Endometrium (tissue), 2 donors: Measurements from ENCODE around the gene SIRPA.

Source experiments
- FAIRE-seq: peaks from 2 replicates; lab custom pipeline; 2012; peaks lifted over from hg19 to GRCh38; lab: Jason Lieb, UNC
- donor health status: control.
- donor health status: control.

SIRPA gene

DNA sequence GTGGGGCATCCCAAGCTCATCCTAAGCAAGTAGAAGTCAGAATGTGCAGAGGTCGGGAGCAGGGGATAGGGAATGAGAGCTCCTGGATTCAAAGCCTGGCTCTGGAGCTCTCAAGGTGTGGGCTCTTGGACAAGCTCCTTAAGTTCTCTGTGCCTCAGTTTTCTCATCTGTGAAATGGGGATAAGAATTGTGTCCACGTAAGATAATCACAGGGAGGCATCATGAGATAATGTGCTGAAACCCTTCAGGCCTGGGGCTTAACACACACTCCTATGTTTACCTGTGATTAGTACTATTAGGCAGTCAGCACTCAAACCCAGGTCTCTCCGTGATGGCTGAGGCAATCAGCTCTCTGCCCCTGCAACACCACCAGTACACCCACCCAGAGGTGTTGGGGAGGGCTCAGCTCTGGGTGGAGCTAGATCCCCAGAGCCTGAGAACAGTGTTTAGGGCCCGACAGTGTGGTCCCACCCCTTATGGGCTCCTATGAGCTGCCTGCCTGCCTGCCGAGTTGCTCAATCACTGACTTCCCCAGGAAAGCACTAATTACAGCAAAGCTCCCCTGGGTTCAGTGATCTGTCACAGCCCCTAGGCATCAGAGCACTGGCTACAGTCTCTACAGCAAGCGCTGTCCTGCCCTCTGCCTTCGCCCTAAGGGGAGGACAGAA is 6.3 kb upstream of the SIRPA start:
- no peak for FAIRE-seq

DNA sequence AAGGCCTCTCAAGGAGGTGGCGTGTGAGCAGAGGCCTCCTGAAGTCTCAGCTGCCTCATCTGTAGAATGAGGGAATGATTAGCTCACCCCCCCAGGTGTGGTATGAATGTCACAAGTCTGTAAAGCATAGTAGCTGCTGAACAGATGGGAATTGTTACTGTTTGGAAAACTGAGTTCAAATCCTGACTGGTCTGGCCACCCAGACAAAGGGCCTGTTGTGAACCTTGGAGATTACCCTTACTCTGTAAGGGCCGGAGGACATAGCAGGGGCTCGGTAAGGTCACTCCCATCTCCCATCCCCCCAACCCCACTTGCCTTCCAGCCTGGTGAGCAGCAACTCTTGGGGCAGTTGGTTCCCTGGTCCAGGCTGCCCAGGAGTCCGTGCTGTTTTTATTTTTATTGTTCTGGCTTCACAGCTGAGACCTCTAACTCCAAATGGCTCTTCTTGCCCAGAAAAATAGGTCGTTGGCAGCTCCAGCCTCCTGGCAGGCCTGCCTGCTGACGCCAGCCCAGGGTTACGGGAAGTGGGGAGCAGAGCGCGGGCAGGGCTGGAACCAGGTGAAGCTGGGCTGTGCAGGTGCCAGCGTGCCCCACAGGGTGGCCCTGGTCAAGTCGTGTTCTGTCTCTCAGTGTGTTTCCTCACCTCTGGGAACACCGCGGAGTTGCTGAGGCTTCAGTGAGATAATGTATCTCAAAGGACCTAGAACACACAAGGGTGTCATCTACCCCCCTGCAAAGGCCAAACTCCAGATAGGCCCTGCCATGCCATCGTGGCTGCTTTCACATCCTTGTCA is 4.5 kb upstream of the SIRPA start:
- FAIRE-seq: no peak

DNA sequence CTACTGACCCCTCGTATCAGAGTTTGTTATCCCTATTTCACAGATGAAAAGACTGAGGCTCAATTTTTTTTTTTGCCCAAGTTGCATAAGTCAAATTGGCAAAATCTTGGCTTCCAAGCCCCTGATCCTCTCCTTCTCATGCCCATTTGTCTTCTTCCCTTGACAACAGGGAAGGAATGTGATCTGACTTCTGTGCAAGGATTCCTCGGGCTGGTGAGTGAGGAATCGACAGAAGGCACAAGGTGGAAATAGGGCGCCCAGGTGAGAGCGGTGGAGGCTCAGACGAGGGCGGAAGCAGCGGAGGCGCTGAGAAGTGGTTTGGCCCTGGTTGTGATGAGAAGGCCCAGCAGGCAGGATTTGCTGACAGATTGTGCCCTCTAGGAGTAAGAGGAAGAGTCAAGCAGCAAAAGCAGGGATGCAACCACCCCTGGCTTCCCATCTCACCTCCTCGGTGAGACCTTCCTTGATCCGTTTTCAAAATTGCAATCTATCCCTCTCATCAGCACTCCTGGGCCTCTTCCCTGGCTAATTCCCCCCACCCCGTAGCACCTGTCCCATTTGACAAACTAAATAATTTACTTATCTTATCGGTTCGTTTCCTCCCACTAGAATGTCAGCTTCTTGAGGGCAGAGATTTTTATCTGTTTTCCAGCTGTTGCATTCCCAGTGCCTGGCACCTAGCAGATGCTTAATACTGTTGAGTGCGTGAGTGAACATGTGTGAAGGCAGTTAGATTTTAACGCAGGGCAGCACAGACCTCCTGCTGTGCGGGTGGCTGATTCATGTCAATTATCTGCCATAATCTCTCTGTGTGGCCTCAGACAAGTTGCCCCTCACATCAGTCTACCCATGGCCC is 3.7 kb upstream of the SIRPA start:
- FAIRE-seq: no peak

DNA sequence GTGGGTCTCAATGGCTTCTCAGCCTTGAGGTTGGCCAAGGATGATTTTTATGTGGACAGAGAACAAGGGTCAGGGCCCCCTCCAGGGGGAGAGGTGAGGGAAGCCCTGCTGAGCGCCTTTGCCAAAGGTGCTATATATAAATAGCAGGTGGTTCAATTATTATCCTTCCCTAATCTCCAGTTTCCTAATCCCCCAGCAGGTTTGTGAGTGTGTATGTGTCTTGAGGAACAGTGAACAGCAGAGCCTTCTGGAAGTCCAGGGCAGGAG is 3.2 kb upstream of the SIRPA start:
- FAIRE-seq: no peak

DNA sequence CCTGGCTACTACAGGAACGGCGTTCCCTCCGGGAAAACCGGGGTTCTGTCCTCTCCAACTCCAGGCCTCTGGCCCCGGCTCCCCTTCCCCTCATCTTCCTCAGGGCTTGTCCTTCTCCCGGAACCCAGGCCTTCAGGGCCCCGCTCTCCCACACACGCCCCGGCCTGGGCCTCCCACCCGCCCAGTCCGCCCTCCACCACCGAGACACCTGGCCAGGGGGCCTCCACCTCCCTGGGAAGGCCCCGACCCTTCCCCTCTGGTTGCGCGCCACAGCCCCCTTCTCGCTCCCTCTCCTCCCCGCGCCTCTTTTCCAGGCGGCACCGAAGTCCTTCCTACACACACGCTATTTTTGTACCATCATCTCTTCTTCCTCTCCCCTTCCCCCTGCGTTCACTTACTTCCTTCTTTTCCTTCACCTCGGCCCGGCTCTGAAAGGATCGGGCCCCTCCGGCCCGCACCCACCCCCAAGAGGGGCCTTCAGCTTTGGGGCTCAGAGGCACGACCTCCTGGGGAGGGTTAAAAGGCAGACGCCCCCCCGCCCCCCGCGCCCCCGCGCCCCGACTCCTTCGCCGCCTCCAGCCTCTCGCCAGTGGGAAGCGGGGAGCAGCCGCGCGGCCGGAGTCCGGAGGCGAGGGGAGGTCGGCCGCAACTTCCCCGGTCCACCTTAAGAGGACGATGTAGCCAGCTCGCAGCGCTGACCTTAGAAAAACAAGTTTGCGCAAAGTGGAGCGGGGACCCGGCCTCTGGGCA is 1.3 kb upstream of the SIRPA start:
- no peak for FAIRE-seq

DNA sequence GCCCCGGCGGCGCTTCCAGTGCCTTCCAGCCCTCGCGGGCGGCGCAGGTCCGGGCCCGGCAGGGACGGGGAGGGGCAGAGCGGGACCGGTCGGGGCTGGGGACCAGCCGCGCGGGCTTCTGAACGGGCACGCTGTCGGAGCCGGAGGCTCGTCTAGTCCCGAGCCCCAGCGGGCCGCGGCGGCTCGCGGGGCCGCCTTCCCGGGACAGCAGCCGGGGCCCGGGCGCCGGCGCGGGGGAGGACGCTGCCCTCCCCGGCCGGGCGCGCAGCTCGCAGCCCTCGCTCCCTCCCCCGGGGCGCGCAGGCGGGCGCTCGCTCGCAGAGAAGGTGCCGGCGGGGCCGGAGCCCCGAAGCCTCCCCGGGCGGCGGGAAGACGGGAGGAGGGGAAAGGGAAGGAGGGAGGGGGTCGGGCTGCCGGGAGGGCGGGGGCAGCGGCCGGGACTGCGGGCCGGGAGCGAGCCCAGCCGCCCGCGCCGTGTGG is 696 bp upstream of the SIRPA start:
- FAIRE-seq: no peak

DNA sequence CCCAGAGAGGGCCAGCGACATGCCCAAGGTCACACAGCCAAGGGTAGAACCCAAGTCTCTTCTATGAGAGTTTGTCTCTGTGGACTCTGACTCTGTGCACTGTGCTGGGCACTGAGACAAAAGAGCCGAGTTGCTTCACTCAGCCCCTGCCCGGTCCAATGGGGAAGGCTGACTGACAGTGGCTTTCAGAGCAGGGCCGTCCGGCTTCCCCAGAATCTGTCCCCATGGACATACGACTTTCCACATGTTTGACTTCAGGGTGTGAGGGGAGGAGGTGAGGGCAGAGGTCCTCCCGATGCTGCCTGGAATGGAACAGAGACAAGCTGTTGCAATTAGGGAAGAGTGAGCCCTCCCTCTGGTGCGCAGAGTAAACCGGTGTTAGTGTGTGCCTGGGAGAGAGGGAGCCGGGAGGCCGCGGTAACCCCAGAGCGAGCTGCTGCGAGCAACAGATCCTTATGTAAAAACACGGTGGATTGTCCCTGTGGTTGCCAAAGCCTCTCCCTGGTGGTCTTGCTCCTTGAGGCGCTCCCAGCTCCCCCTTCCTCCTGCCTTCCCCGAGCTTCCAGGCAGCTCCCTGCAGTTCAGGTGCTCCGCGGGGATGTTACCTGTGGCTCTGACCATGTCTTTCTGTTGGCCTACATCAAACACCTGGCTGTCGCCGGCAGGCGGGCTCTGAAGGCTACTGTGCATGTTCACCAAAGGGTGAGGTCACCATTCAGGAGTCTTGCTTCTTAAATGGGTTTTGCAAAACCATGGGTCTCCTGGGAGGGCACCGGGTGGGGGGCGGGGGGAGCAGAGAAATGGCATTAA is 672 bp downstream of the SIRPA start:
- no peak for FAIRE-seq

DNA sequence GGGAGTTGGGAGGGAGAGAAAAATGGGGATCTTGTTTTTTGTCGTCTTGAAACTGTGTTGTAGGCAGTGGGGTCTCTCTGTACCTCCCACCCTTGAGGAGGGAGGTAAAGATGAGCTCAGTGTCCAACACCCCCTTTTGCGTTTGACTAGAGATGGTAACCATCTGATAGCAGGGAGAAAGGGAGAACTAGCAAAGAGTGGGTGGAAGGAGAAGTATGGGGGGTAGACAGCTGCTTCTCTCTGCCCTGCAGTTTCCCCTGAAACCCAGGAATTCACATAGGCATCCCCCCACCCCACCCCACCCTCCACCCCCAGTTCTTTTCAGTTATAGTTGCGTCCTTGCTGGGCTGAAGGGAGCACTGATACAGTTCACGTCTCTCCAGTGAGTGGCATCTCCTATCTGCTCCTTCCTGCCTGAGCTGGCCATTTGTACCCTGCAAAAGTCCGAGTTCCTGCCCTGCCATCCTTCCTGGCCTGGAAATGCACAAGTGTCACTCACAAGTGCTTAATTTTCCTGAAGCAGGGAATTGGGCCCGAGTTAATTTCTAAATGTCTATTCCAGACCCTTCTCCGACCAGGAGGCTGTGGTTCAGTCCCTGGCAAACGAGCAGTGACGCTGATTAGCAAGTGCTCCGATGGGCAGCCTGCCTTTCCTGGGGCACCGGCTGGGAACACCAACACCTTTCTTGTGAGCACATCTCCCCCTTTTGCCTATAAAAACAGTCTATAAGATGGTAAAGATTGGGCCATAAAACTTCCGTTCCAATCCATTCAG is 1.5 kb downstream of the SIRPA start:
- FAIRE-seq: no peak

DNA sequence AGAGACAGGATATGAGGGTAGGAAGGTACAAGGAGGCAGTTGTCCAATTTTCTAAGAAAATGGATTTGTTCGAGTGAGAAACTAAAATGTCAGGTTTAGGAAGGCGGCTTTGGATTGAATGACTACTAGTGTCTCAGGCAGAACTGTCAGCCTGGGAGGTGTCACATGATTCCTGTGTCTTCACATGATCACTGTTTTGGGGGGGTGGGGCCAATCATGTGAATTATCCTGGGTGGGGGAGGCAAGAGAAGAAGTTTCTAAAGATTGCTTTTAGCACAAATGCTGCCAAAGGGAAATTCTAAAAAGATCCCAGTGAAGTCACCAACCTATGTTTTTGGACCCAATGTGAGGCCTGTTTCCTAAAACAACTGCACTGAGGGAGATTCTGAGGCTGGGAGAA is 2.3 kb downstream of the SIRPA start:
- no peak for FAIRE-seq

DNA sequence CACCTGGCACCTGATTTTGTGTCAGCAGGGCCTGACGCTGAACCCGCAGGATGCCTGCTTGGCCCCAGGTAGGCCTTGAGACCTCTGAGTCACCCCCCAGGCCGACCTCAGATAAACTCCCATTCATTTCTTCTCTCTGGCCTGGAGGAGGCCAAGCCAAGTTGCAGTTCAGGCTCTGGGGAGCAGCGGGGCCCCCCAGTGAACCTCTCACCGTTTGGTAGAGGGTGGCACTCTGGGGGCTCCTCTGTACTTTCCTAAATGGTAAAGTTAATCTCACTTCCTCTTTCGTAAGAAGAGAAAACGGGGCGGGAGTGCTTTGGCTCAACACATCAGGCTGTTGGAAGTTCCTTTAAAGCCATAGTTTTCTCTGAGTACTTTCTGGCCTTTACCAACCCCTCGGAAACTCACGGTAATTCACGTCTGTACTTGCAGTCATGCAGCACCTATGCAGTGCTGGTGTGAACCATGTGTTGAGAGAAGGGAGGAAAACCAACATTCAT is 2.8 kb downstream of the SIRPA start:
- no peak for FAIRE-seq

DNA sequence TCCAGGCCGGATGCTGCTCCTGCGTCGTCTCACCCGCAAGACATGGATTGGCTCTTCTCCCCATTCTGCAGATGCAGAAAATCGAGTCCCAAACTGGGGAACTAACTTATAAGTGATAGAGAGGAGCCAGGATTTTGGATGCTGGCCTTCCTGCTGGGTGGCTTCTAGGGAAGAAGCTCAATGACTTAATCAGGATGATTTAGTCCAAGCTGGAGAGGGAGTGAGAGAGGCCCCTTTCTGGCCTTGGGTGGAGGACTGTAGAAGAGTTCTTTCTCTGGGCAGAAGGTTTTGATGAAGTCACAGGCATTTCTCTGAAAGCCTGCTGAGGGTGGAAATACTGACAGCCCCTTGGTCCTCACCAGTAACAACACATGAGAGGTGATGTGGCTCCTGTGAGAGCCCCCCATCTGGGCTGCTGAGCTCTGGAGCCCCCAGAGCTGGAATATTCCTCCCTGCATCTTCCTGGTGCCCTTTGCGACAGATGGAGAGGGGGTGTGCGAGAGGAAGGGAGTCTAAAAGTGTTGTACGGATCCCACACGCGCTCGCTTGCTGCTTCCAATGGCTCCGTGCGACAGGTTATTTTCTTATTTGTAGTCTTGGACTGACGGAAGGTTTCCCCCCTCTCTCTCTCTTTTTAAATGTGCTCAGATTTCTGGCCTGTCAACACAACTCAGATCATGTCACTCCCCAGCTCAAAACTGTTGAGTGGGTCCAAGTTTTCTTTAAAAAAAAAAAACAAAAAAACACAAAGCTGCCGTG is 3.5 kb downstream of the SIRPA start:
- no peak for FAIRE-seq

DNA sequence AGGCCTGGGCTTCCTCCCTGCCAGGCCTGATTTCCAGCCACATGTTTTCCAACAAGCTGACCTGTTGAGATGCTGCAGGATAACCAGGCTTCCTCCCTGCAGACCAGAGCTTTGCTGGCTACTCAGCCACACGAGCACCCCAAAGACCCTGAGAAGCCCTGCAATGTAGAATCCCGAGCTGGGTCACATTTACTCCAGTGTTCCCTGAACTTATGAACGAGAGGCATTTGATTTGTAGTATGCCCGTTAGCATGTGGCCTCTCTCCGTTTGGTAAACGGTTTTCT is 4.0 kb downstream of the SIRPA start:
- FAIRE-seq: no peak

DNA sequence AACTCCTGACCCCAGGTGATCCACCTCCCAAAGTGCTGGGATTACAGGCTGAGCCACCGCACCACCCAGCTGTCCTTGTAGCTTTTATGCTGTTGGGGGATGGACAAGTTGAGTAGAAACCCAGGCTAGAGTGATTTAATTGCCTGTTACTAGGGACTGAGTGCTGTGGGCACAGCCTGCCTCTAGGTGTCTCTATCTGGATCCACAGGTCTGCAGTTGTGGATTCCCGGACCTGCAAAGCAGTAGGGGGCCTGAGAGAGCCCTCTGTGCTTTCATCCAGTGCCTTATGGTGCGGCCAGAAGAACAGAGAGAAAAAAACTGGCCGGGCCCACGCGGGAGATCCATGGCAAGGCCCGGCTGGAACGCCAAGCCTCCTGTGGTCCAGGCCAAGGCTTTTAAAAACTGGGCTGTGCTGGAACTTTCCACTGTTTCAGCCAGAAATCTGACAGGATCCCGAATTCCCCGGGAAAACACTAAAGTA is 5.2 kb downstream of the SIRPA start:
- FAIRE-seq: peak; percentile 39

DNA sequence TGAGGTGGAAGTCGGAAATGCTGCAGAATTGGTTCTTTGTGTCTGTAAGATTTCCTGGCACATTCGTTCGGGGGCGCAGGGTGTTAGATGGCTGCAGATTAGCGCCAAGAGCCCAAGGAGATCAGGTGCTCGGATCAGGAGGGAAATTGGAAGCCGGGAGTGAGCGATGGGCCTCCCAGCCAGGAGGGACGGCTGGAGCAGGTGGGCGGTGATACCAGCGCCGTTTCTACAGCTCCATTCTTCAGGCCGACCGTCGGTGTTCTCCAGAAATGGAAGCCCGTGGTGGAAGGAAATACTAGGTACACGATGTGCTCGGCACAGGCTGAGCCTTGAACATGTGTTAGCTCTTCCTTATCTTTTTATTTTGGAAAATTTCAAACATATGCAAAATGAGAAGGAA is 6.5 kb downstream of the SIRPA start:
- no peak for FAIRE-seq

DNA sequence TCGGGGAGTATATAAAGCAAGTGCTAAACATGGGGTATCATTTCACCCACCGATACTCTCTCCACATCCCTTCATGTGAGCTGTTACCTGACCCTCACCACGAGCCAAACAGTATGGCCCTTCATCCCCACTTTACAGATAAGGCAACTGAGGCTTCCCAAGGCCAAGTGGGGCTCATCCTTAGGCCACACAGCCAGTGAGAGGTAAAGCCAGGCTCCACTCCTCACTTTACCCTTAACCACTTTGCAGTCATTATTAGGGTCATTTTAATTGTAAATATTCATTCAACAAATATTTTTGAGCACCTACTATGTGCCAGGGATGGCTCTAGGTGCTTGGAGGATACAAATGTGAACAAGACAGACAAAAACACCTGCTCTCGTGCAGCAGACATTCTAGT is 7.0 kb downstream of the SIRPA start:
- no peak for FAIRE-seq

DNA sequence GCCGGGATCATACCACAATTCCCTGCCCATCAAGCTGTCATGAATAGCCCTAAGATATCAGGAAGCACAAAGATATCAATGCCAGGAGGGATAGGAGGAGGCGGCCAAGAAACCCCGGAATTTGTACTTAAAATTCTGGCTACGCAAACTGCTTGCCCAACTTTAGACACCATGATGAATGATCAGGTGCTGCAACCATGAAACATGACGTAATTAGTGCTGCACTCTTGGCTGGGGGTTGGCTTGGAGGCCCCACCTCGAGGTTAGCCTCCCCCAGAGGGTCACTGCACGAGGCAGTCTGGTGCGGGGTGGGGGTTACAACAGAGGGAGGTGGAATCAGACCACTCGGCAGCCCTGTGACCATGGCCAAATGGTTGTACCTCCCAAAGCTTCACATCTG is 8.9 kb downstream of the SIRPA start:
- FAIRE-seq: no peak

DNA sequence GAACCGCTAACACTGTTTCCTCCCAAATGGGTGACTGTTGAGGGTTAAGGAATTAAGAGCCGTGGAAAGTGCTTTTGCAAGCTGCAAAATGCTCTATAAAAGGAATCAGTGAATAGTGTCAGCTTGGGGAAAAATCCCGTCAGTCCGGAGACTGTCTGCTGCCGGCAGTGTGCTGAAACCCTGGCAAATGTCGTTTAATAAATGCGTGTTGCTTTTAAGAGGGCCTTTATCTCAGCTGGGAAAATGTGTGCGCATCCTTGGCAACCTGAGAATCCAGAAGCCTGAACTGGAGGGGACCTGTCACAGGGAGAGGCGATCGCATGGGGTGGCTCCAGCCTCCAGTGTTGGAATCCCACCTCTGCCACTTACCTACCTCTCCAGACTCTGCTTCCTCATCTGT is 9.8 kb downstream of the SIRPA start:
- FAIRE-seq: no peak

DNA sequence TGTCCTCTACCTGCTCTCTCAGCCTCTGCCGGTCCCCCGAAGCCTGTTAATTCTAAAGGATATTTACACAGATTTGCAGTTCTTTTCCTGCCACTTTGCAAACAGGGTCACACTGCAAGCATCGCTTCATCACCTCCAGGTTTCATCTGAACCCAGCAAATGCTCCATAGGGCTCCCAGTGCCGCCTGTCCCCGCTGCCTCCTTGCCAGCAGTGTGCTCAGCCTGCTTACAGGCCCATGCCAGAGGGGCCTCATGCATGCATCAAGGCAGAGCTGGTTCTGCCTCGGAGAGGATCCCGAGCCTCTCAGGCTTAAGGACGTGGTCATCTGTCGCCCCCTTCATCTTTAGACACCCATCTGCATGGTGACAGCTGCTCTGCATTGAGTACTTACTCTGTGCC is 10.5 kb downstream of the SIRPA start:
- no peak for FAIRE-seq

DNA sequence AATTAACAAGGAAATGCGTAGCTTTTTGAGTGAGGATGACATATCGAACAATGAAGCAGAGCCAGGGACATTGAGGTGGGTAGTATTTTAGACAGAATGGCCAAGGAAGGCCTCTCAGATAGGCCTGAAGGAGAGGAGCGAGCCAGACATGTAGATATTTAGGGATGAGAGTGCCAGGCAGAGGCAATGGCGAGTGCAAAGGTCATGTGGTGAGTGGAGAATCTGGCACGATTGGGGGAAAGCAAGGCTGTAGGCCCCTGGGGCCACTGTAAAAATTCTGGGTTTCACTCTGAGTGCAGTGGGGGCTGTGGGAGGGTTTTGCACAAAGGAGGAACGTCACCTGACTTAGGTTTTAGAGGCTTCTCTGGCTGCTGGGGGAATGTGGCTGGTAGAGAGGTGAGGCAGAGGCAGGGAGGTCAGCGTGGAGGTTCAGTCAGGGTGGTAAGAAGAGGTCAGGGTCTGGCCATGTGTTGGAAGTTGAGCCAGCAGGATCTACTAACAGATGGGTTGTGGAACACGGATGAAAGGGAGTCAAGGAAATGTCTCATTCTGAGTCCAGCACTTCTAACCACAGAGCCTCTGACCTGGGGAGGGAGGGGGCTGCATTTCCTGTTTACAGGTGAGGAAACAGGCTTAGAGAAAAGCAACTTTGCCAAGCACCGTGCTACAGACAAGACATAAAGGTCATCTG is 11.3 kb downstream of the SIRPA start:
- no peak for FAIRE-seq
